Neural cell (in vitro differentiated cells): ENCODE data around the gene NLRP10. TPM values are rescaled to one million over a fixed set of nuclear protein-coding genes. Genes with fewer than 3 reads are reported as not detected.

Source experiments
- H2AFZ ChIP-seq: fragments of 200-600, 300-800 bp; sonication (generic), shearing (Covaris generic); 2 replicates; pipeline ENCODE4 v1.6.0; 2014; ENCODE audit warnings: low read depth, mild to moderate bottlenecking, antibody characterized with exemption, low read length, moderate library complexity
- H3F3A ChIP-seq: fragments of 200-600 bp; shearing (Covaris generic); 2 replicates; pipeline ENCODE4 v1.6.1; 2016; ENCODE audit warnings: mild to moderate bottlenecking, moderate library complexity, mixed read lengths, antibody characterized with exemption, low read length; ENCODE audit not compliant: insufficient read depth, poor library complexity, severe bottlenecking
- H3K27ac ChIP-seq: fragments of 200-600, 300-800 bp; sonication (generic), shearing (Covaris generic); 2 replicates; pipeline ENCODE4 v1.5.1; 2014; ENCODE audit warnings: mild to moderate bottlenecking, low read length, moderate library complexity
- H3K27me3 ChIP-seq: fragments of 300-800, 200-600 bp; sonication (generic), shearing (Covaris generic); 2 replicates; pipeline ENCODE4 v1.6.0; 2014; ENCODE audit warnings: mild to moderate bottlenecking, low read depth, low read length, moderate library complexity; ENCODE audit not compliant: insufficient read depth
- H3K36me3 ChIP-seq: fragments of 300-800, 200-600 bp; sonication (generic), shearing (Covaris generic); 2 replicates; pipeline ENCODE4 v1.5.1; 2014; ENCODE audit warnings: mild to moderate bottlenecking, antibody characterized with exemption, low read length, moderate library complexity; ENCODE audit not compliant: insufficient read depth
- H3K4me2 ChIP-seq: fragments of 300-800, 200-600 bp; sonication (generic), shearing (Covaris generic); 2 replicates; pipeline ENCODE4 v1.6.0; 2014; ENCODE audit warnings: mild to moderate bottlenecking, low read length
- H3K4me3 ChIP-seq: fragments of 300-800, 200-600 bp; sonication (generic), shearing (Covaris generic); 2 replicates; pipeline ENCODE4 v1.5.1; 2014; ENCODE audit warnings: mild to moderate bottlenecking, low read length, moderate library complexity
- H3K79me2 ChIP-seq: fragments of 200-600 bp; shearing (Covaris generic); replicated peaks from 2 replicates; pipeline ENCODE4 v1.6.0; 2014; ENCODE audit warnings: mild to moderate bottlenecking, low read length, moderate library complexity; ENCODE audit not compliant: insufficient read depth
- H3K9ac ChIP-seq: fragments of 300-800, 200-600 bp; sonication (generic), shearing (Covaris generic); 2 replicates; pipeline ENCODE4 v1.6.1; 2016; ENCODE audit warnings: mild to moderate bottlenecking, low read length, mixed read lengths
- H3K9me2 ChIP-seq: fragments of 200-600 bp; shearing (Covaris generic); 2 replicates; pipeline ENCODE4 v1.6.1; 2016; ENCODE audit warnings: mild to moderate bottlenecking, low read length, mixed read lengths; ENCODE audit not compliant: insufficient read depth
- H3K9me3 ChIP-seq: fragments of 200-600, 300-800 bp; sonication (generic), shearing (Covaris generic); 2 replicates; pipeline ENCODE4 v1.6.1; 2016; ENCODE audit warnings: mild to moderate bottlenecking, mixed run types, low read length, moderate library complexity, mixed read lengths
- H4K20me1 ChIP-seq: fragments of 200-600 bp; shearing (Covaris generic); 2 replicates; pipeline ENCODE4 v1.6.1; 2016; ENCODE audit warnings: mild to moderate bottlenecking, mixed run types; ENCODE audit not compliant: insufficient read depth
- EP300 ChIP-seq: fragments of 450-650 bp; conservative IDR thresholded peaks from 2 replicates; pipeline ENCODE4 v1.6.1; 2014; ENCODE audit warnings: antibody characterized with exemption, mild to moderate bottlenecking, moderate library complexity; ENCODE audit not compliant: poor library complexity, severe bottlenecking
- EZH2 ChIP-seq: fragments of 200-600, 300-800 bp; shearing (Covaris generic), sonication (generic); IDR thresholded peaks from 2 replicates; pipeline ENCODE4 v1.6.1; 2014; ENCODE audit warnings: antibody characterized with exemption, low read length, borderline replicate concordance, mild to moderate bottlenecking; ENCODE audit not compliant: insufficient read depth, poor library complexity, severe bottlenecking
- MXI1 ChIP-seq: fragments of 450-650 bp; conservative IDR thresholded peaks from 2 replicates; pipeline ENCODE4 v1.6.1; 2014; ENCODE audit warnings: antibody characterized with exemption, mild to moderate bottlenecking; ENCODE audit not compliant: poor library complexity, severe bottlenecking
- POLR2AphosphoS5 ChIP-seq: IDR thresholded peaks from 2 replicates; pipeline ENCODE4 v1.6.1; 2012
- RAD21 ChIP-seq: fragments of 450-650 bp; conservative IDR thresholded peaks from 2 replicates; pipeline ENCODE4 v1.6.1; 2014; ENCODE audit warnings: antibody characterized with exemption, mild to moderate bottlenecking, moderate library complexity
- REST ChIP-seq: IDR thresholded peaks from 2 replicates; pipeline ENCODE4 v1.6.1; 2012; ENCODE audit warnings: borderline replicate concordance
- SMC3 ChIP-seq: fragments of 450-650 bp; conservative IDR thresholded peaks from 2 replicates; pipeline ENCODE4 v1.6.1; 2014; ENCODE audit warnings: antibody characterized with exemption, mild to moderate bottlenecking, moderate library complexity; ENCODE audit not compliant: poor library complexity
- TAF1 ChIP-seq: IDR thresholded peaks from 2 replicates; pipeline ENCODE4 v1.6.1; 2012; ENCODE audit warnings: low read depth
- polyA plus RNA-seq: library from polyadenylated mRNA; depleted of rRNA; stranded (reverse); fragments of >200 nt; gene quantifications from 2 replicates; pipeline ENCODE4 v1.2.3, GENCODE V29; 2014
- TF ChIP-seq, protein P1 (sequence below): fragments of 450-650 bp; IDR thresholded peaks from 2 replicates; pipeline ENCODE4 v1.5.1; 2014; ENCODE audit warnings: antibody characterized with exemption, mild to moderate bottlenecking, moderate library complexity; ENCODE audit not compliant: poor library complexity, severe bottlenecking

Gene NLRP10
- polyA plus RNA-seq, 1 donor from 2014 or later: not detected

DNA sequence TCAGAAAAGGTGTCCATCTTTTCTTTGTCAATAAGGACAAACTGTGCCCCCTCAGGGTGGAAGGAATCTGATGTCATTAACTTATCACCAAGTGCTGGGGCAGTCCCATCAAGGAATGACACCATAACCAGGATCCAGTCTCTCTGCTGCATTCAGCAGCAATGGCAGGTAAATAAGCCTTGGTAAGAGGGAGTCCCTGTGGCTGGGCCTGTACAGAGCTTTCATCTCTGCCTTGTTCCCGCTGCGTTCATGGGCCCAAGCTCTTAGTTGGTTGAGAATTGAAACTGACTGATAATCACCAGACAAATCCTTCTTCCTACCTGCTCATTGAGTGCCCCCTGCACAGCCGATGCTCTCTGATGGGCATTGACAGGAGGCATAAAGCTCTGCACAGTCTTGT, 44.6 kb upstream of the NLRP10 start:
- Histone ChIP-seq H3K4me3 (no peak overlapping the region), H3K27me3 (no peaks in the 10 kb centered on the region), H3K4me2 (no peak overlapping the region), H3F3A (no peaks in the 10 kb centered on the region), H3K79me2 (no peaks in the 10 kb centered on the region), H3K9me3 (no peaks in the 10 kb centered on the region), H4K20me1 (no peaks in the 10 kb centered on the region), H3K27ac (no peak overlapping the region), H3K9ac (no peak overlapping the region), H2AFZ (no peak overlapping the region), H3K36me3 (no peaks in the 10 kb centered on the region), H3K9me2 (no peaks in the 10 kb centered on the region)
- no peak for TF ChIP-seq SMC3
- TF ChIP-seq POLR2AphosphoS5: no peak
- TF ChIP-seq EP300: no peak
- no peak for TF ChIP-seq TAF1
- TF ChIP-seq, protein P1, sequence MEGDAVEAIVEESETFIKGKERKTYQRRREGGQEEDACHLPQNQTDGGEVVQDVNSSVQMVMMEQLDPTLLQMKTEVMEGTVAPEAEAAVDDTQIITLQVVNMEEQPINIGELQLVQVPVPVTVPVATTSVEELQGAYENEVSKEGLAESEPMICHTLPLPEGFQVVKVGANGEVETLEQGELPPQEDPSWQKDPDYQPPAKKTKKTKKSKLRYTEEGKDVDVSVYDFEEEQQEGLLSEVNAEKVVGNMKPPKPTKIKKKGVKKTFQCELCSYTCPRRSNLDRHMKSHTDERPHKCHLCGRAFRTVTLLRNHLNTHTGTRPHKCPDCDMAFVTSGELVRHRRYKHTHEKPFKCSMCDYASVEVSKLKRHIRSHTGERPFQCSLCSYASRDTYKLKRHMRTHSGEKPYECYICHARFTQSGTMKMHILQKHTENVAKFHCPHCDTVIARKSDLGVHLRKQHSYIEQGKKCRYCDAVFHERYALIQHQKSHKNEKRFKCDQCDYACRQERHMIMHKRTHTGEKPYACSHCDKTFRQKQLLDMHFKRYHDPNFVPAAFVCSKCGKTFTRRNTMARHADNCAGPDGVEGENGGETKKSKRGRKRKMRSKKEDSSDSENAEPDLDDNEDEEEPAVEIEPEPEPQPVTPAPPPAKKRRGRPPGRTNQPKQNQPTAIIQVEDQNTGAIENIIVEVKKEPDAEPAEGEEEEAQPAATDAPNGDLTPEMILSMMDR: no peak
- no peak for TF ChIP-seq REST
- TF ChIP-seq EZH2: no peak
- no peak for TF ChIP-seq RAD21
- TF ChIP-seq MXI1: no peak

DNA sequence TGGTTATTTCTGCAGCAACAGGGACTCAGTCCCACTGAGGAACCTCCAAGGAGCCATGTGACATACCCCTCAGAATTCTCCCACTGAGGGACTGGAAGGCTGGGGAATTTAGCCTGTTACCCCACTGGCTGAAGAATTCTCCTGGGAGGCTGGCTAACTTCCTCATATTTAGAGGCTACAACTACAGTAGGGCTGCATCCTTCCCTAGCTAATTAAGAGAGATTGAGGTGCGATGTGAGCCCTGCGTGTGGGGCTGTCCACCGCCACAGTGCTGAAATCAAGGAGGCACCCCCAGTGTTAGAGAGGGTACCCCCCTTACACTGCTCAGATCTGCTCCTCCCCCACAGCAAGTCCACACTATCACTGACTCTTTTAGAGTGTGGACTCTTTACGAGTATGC, 43.0 kb upstream of the NLRP10 start:
- no peaks in the 10 kb centered on the region for H3K36me3 ChIP-seq
- H3F3A ChIP-seq: no peaks in the 10 kb centered on the region
- H3K27ac ChIP-seq: no peak overlapping the region
- no peaks in the 10 kb centered on the region for H3K9me2 ChIP-seq
- no peaks in the 10 kb centered on the region for H3K79me2 ChIP-seq
- TF ChIP-seq TAF1: no peak
- TF ChIP-seq REST: no peak
- TF ChIP-seq RAD21: no peak
- no peak for TF ChIP-seq MXI1
- TF ChIP-seq POLR2AphosphoS5: no peak
- no peak for TF ChIP-seq SMC3
- TF ChIP-seq, protein P1: no peak
- TF ChIP-seq EP300: no peak
- no peak overlapping the region for H3K4me2 ChIP-seq
- no peak overlapping the region for H2AFZ ChIP-seq
- no peak overlapping the region for H3K9ac ChIP-seq
- H4K20me1 ChIP-seq: no peaks in the 10 kb centered on the region
- no peak overlapping the region for H3K4me3 ChIP-seq
- H3K9me3 ChIP-seq: no peaks in the 10 kb centered on the region
- no peaks in the 10 kb centered on the region for H3K27me3 ChIP-seq
